Fibroblast of skin of left biceps (primary cell): Measurements from ENCODE around the gene RHBDF1.

Experiments used
- DNase-seq, 2 experiments: peaks; one replicate each; pipeline ENCODE4 v3.0.0-alpha.2; 2013; ENCODE audit warnings: low read depth in 2 of 2

The RHBDF1 gene

GRCh38 chr16:74747-75334 is 2.4 kb upstream of the RHBDF1 start:
- no peak for DNase-seq

- no peak for DNase-seq
These were observed 1.8 kb upstream of the RHBDF1 start for GRCh38 chr16:74051-74746.

- no peak for DNase-seq
These were observed 660 bp downstream of the RHBDF1 start for GRCh38 chr16:71540-72401.

- DNase-seq = no peak
These were observed 1.3 kb downstream of the RHBDF1 start for GRCh38 chr16:71210-71539.

GRCh38 chr16:69181-69580 is 3.2 kb downstream of the RHBDF1 start:
- no peak for DNase-seq

- DNase-seq = no peak
These were observed 4.3 kb downstream of the RHBDF1 start for GRCh38 chr16:67884-68789.

- no peak for DNase-seq
These were observed 5.1 kb downstream of the RHBDF1 start for GRCh38 chr16:67183-67791.

- DNase-seq = no peak
These were observed 5.9 kb downstream of the RHBDF1 start for GRCh38 chr16:66309-67182.

- DNase-seq = no peak
These were observed 6.7 kb downstream of the RHBDF1 start for GRCh38 chr16:65745-66144.

- DNase-seq = no peak
These were observed 7.5 kb downstream of the RHBDF1 start for GRCh38 chr16:64914-65255.

GRCh38 chr16:63998-64913 is 8.2 kb downstream of the RHBDF1 start:
- DNase-seq = no peak

- no peak for DNase-seq
These were observed 9.0 kb downstream of the RHBDF1 start for GRCh38 chr16:63466-63865.

- DNase-seq = no peak
These were observed 9.5 kb downstream of the RHBDF1 start for GRCh38 chr16:62968-63391.

- DNase-seq = no peak
These were observed 10.0 kb downstream of the RHBDF1 start for GRCh38 chr16:62283-62967.

GRCh38 chr16:61879-62281 is 10.6 kb downstream of the RHBDF1 start:
- DNase-seq = no peak

GRCh38 chr16:60929-61878 is 11.2 kb downstream of the RHBDF1 start:
- DNase-seq = no peak

GRCh38 chr16:60166-60565 is 12.3 kb downstream of the RHBDF1 start:
- DNase-seq = no peak
